Measurements from ENCODE around the gene UBE2G1. TPM values are rescaled to one million over a fixed set of nuclear protein-coding genes. Genes with fewer than 3 reads are reported as not detected.

UBE2G1 gene
- total RNA-seq, 1 donor from 2014 or later = 88.0 TPM

DNA sequence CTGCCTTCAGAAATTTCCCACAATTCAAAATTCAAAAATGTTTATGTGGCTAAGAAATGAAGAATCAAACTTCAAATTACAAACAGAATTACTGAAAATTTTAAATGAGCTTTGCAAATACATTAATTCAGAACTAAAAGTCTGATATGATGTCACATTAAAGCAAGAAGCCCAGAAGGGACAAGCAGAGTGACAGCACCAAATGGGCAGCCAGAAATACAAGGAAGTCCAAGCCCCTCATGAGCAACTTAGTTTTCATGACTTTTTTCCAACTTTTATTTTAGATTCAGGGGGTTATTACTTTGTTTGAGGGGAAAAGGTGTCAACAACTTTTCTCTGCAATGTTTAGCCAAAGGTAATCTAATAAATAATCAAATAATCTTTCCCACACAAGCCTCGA, 21.5 kb downstream of the UBE2G1 start:
- Mint-ChIP-seq H3K27me3 (ENCODE audit: unreplicated experiment) (no peaks in the 10 kb centered on the region), H3K9me3 (ENCODE audit: unreplicated experiment) (no peaks in the 10 kb centered on the region), H3K36me3 (ENCODE audit: low read depth, unreplicated experiment) (no peaks in the 10 kb centered on the region), H3K27ac (ENCODE audit: unreplicated experiment) (no peak overlapping the region), H3K4me1 (ENCODE audit: unreplicated experiment) (no peaks in the 10 kb centered on the region), H3K4me3 (ENCODE audit: unreplicated experiment) (no peak overlapping the region)
- TF ChIP-seq, protein P1, sequence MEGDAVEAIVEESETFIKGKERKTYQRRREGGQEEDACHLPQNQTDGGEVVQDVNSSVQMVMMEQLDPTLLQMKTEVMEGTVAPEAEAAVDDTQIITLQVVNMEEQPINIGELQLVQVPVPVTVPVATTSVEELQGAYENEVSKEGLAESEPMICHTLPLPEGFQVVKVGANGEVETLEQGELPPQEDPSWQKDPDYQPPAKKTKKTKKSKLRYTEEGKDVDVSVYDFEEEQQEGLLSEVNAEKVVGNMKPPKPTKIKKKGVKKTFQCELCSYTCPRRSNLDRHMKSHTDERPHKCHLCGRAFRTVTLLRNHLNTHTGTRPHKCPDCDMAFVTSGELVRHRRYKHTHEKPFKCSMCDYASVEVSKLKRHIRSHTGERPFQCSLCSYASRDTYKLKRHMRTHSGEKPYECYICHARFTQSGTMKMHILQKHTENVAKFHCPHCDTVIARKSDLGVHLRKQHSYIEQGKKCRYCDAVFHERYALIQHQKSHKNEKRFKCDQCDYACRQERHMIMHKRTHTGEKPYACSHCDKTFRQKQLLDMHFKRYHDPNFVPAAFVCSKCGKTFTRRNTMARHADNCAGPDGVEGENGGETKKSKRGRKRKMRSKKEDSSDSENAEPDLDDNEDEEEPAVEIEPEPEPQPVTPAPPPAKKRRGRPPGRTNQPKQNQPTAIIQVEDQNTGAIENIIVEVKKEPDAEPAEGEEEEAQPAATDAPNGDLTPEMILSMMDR (IDR thresholded peaks at IDR 0.05; ENCODE audit: unreplicated experiment) = no peak
- DNase-seq (ENCODE audit: low spot score) = no peak

DNA sequence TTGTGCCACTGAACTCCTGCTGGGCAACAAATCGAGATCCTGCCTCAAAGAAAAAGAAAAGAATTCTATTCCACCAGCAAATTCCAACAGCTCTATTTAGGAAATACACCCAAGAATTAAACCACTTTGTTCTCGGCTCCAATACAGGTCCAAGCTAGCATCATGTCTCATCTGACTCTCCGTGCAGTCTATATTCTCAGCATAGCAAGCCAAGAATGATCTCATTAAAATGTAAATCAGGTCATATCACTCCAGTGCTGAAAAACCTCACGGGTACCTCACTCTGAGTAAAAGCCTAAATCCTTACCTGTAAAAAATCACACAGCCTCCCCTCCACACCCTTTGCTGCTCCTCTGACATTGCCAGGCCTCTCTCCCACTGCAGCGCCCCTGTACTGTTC, 23.9 kb downstream of the UBE2G1 start:
- DNase-seq (ENCODE audit: low spot score) = no peak
- Mint-ChIP-seq H3K36me3 (ENCODE audit: low read depth, unreplicated experiment) (no peaks in the 10 kb centered on the region), H3K4me3 (ENCODE audit: unreplicated experiment) (no peak overlapping the region), H3K27me3 (ENCODE audit: unreplicated experiment) (no peaks in the 10 kb centered on the region), H3K9me3 (ENCODE audit: unreplicated experiment) (no peaks in the 10 kb centered on the region), H3K27ac (ENCODE audit: unreplicated experiment) (no peak overlapping the region), H3K4me1 (ENCODE audit: unreplicated experiment) (no peaks in the 10 kb centered on the region)
- TF ChIP-seq, protein P1 (IDR thresholded peaks at IDR 0.05; ENCODE audit: unreplicated experiment) = no peak

DNA sequence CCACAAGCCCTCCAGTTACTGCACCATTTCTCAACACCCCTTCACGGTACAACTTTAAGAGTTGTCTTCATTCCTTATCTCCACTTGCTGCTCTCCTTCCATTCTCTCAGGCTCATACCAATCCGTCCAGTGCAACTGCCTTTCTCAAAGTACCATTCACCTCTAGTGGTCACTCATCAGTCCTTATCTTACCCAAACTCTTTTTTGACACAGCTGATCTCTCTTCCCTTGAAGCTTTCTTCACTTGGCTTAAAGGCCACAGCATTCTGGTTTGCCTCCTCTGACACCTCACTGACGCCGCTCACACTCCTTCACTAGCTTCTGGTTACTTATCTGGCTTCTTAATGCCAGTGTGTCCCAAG, 24.9 kb downstream of the UBE2G1 start:
- Mint-ChIP-seq H3K36me3 (ENCODE audit: low read depth, unreplicated experiment) (no peaks in the 10 kb centered on the region), H3K9me3 (ENCODE audit: unreplicated experiment) (no peaks in the 10 kb centered on the region), H3K4me3 (ENCODE audit: unreplicated experiment) (no peak overlapping the region), H3K27ac (ENCODE audit: unreplicated experiment) (no peak overlapping the region), H3K27me3 (ENCODE audit: unreplicated experiment) (no peaks in the 10 kb centered on the region), H3K4me1 (ENCODE audit: unreplicated experiment) (no peaks in the 10 kb centered on the region)
- TF ChIP-seq, protein P1 (IDR thresholded peaks at IDR 0.05; ENCODE audit: unreplicated experiment) = no peak
- no peak for DNase-seq (ENCODE audit: low spot score)

DNA sequence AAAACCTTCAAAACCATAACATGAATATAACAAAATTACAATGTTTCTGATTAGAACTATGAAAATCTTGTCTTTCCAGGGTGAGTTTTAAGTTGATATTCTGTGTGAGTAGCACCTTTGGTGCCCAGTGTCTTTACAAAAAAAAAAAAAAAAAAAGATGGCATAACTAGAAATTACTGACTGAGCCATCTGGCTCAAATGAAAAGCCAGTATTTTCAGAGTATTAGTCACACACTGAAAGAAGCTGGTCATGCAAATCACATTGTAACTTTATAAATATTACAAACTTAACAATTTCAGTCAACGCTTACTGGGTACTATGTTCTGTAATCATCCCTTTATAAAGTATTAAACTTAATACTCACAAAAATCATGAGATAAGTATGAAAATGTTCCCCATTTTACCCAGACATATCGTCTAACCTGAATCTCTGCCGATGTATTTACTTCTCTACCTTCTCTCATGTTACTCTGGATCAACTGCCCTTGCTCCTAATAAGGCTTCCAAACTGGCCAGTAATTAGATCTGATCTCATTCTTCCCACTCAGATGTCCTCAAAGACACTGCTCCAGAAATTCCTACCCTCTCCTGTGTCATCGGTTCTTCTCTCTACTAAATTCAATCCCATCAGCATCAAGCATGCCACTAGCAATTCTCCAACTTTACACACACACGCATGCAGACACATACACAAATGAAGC, 25.4 kb downstream of the UBE2G1 start:
- H3K27ac Mint-ChIP-seq (ENCODE audit: unreplicated experiment) = no peak overlapping the region
- no peaks in the 10 kb centered on the region for H3K4me1 Mint-ChIP-seq (ENCODE audit: unreplicated experiment)
- no peaks in the 10 kb centered on the region for H3K27me3 Mint-ChIP-seq (ENCODE audit: unreplicated experiment)
- no peaks in the 10 kb centered on the region for H3K9me3 Mint-ChIP-seq (ENCODE audit: unreplicated experiment)
- TF ChIP-seq, protein P1 (IDR thresholded peaks at IDR 0.05; ENCODE audit: unreplicated experiment) = no peak
- no peaks in the 10 kb centered on the region for H3K36me3 Mint-ChIP-seq (ENCODE audit: low read depth, unreplicated experiment)
- no peak for DNase-seq (ENCODE audit: low spot score)
- H3K4me3 Mint-ChIP-seq (ENCODE audit: unreplicated experiment) = no peak overlapping the region

DNA sequence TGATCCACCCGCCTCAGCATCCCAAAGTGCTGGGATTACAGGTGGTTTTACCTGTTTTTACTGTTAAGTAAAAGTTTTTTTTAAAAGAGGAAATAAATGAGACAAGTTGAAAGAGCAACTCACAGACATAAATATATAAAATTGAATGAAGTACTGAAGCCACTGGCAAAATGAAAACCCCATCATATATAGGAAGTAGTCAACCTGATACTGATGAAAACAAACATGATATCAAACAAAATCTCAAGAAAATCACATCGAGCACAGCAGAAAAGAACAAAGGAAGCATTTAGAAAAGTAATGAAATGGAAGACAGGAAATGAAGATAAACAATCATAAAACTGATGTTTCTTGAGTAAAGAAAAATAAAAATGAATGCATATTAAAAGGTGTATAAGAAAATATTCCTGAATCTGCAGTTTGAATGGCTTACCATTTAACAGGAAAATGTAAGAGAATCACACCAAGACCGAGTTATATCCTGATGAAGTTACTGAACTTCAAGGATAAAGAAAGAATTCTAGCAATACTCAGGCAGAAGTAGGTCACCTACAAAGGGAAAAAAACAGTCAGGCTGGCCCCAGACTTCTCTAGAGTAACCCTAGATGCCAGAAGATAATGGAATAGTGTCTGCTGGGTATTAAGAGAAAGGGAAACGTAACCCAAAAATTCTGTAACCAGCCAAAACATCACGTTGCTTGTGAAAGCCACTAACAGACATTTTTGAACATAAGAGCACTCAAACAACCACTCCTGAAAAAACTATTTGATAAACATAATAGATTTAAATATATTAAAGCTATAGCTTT, 31.5 kb downstream of the UBE2G1 start:
- H3K27me3 Mint-ChIP-seq (ENCODE audit: unreplicated experiment) = no peaks in the 10 kb centered on the region
- peak overlapping the region; percentile 19 for H3K27ac Mint-ChIP-seq (ENCODE audit: unreplicated experiment)
- no peak overlapping the region for H3K4me3 Mint-ChIP-seq (ENCODE audit: unreplicated experiment)
- H3K4me1 Mint-ChIP-seq (ENCODE audit: unreplicated experiment) = peaks cover 7% of the 10 kb centered on the region
- DNase-seq (ENCODE audit: low spot score) = no peak
- TF ChIP-seq, protein P1 (IDR thresholded peaks at IDR 0.05; ENCODE audit: unreplicated experiment) = no peak
- no peaks in the 10 kb centered on the region for H3K9me3 Mint-ChIP-seq (ENCODE audit: unreplicated experiment)
- no peaks in the 10 kb centered on the region for H3K36me3 Mint-ChIP-seq (ENCODE audit: low read depth, unreplicated experiment)

Data from endothelial cell (in vitro differentiated cells).